ENCODE measurements around the gene UGT2A1. TPM values are rescaled to one million over a fixed set of nuclear protein-coding genes. Genes with fewer than 3 reads are reported as not detected.

The UGT2A1 gene
- total and polyA plus RNA-seq, 2 of the 13 experiments (the other 11 are each of a cell fraction or from before 2014, with no cell fraction given) = not detected

DNA sequence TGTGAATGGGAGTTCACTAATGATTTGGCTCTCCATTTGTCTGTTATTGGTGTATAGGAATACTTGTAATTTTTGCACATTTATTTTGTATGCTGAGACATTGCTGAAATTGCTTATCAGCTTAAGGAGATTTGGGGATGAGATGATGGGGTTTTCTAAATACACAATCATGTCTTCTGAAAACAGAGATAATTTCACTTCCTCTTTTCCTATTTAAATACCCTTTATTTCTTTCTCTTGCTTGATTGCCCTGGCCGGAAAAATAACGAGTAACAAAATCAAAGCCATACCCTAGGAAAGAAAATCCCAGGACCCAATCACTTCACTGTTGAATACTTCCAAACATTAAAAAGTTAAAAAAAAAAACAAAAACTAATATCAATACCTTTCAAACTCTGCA is 89.6 kb downstream of the UGT2A1 start (continued):
- TF ChIP-seq MXD4 (CRISPR knock-in tag; IDR thresholded peaks at IDR 0.05) (no peak), ZNF773 (CRISPR knock-in tag; IDR thresholded peaks at IDR 0.05; ENCODE audit: borderline replicate concordance) (no peak), ZNF607 (CRISPR knock-in tag; IDR thresholded peaks at IDR 0.05; ENCODE audit: borderline replicate concordance) (no peak)

DNA sequence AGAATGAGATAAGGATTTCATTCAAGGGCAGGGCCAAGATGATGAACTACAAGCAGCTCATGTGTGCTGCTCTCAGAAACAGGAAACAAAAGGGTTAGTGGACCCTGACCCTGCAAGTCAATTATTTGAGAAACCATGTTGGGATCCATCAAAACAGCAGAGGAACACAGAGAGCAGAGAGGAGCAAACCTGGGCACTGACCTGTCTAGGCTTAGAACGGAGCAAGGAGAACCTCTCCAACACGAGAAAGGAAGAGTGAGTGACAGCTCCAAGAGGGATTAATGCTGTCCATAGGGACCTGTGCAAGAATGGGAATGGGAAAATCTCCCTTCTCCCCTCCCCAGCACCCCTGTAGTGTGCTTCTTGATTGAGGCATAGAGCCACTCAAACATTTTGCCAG is 103.4 kb downstream of the UGT2A1 start:
- Histone ChIP-seq H3K27ac (ENCODE audit: extremely low read length, insufficient read depth, low read length) (no peak overlapping the region), H3K36me3 (replicated peaks in 1 of 2; ENCODE audit: control insufficient read depth in 1 of 2, insufficient read depth in 2 of 2, low read length in 2 of 2) (no peaks in the 10 kb centered on the region), H3K4me2 (ENCODE audit: low read depth, low read length) (no peak overlapping the region), H3K79me2 (ENCODE audit: insufficient read depth, low read length) (no peaks in the 10 kb centered on the region), H3K4me3 (replicated peaks in 1 of 3; ENCODE audit: insufficient read depth in 1 of 3, low read depth in 2 of 3, low read length in 3 of 3) (no peak overlapping the region), H3K27me3 (ENCODE audit: control insufficient read depth in 1 of 2, insufficient read depth in 2 of 2, low read length in 2 of 2) (no peaks in the 10 kb centered on the region), H3K9ac (ENCODE audit: insufficient read depth, low read depth, low read length) (no peak overlapping the region), H3K4me1 (ENCODE audit: insufficient read depth, low read length) (peaks cover 30% of the 10 kb centered on the region), H4K20me1 (ENCODE audit: insufficient read depth, low read length) (no peaks in the 10 kb centered on the region), H2AFZ (ENCODE audit: low read length) (no peak overlapping the region), H3K9me3 (ENCODE audit: low read length) (no peaks in the 10 kb centered on the region)
- intact Hi-C loops (cut with micrococcal nuclease; ENCODE audit: unreplicated experiment) = no loop called here
- peak; percentile 70 for ATAC-seq
- WGBS (ENCODE audit: low lambda C conversion rate) = 4% methylated on average over 2 of the region's 2 CpGs
- no peak for DNase-seq (ENCODE audit: low spot score)
- no TSS peak for BruUV-seq (replicated peaks)
- no peak for FAIRE-seq
- CTCF ChIA-PET (ENCODE audit: low intra/inter-chr PET ratio, low total read pairs) = no interaction called here
- POLR2A ChIA-PET = no interaction called here
- in situ Hi-C loops (cut with HindIII; ENCODE audit: extremely low pct_ligation_motif_present, low pct_unique_long_range_greater_than_20kb) = no loop called here
- TF ChIP-seq ZMYM4 (CRISPR knock-in tag; IDR thresholded peaks at IDR 0.05) (peak; percentile 48; the same call in 1 of the 2 replicates), ATAD3A (CRISPR knock-in tag; IDR thresholded peaks at IDR 0.05) (no peak), GATAD2A (CRISPR knock-in tag; IDR thresholded peaks at IDR 0.05) (0 out of 2 replicates have a peak, but pooled peaks have one; percentile 17), ZNF20 (CRISPR knock-in tag; IDR thresholded peaks at IDR 0.05) (no peak), ZNF652 (CRISPR knock-in tag; IDR thresholded peaks at IDR 0.05; ENCODE audit: borderline replicate concordance, low read depth) (peak; percentile 74; the same call in 1 of the 2 replicates), ZNF335 (CRISPR knock-in tag; IDR thresholded peaks at IDR 0.05) (no peak), ZNF773 (CRISPR knock-in tag; IDR thresholded peaks at IDR 0.05; ENCODE audit: borderline replicate concordance) (no peak), ZFP62 (CRISPR knock-in tag; IDR thresholded peaks at IDR 0.05) (no peak), ZNF3 (CRISPR knock-in tag; IDR thresholded peaks at IDR 0.05) (no peak), KAT2B (IDR thresholded peaks at IDR 0.05; ENCODE audit: borderline replicate concordance, low read depth, low read length) (no peak)
- TF ChIP-seq, protein P1, sequence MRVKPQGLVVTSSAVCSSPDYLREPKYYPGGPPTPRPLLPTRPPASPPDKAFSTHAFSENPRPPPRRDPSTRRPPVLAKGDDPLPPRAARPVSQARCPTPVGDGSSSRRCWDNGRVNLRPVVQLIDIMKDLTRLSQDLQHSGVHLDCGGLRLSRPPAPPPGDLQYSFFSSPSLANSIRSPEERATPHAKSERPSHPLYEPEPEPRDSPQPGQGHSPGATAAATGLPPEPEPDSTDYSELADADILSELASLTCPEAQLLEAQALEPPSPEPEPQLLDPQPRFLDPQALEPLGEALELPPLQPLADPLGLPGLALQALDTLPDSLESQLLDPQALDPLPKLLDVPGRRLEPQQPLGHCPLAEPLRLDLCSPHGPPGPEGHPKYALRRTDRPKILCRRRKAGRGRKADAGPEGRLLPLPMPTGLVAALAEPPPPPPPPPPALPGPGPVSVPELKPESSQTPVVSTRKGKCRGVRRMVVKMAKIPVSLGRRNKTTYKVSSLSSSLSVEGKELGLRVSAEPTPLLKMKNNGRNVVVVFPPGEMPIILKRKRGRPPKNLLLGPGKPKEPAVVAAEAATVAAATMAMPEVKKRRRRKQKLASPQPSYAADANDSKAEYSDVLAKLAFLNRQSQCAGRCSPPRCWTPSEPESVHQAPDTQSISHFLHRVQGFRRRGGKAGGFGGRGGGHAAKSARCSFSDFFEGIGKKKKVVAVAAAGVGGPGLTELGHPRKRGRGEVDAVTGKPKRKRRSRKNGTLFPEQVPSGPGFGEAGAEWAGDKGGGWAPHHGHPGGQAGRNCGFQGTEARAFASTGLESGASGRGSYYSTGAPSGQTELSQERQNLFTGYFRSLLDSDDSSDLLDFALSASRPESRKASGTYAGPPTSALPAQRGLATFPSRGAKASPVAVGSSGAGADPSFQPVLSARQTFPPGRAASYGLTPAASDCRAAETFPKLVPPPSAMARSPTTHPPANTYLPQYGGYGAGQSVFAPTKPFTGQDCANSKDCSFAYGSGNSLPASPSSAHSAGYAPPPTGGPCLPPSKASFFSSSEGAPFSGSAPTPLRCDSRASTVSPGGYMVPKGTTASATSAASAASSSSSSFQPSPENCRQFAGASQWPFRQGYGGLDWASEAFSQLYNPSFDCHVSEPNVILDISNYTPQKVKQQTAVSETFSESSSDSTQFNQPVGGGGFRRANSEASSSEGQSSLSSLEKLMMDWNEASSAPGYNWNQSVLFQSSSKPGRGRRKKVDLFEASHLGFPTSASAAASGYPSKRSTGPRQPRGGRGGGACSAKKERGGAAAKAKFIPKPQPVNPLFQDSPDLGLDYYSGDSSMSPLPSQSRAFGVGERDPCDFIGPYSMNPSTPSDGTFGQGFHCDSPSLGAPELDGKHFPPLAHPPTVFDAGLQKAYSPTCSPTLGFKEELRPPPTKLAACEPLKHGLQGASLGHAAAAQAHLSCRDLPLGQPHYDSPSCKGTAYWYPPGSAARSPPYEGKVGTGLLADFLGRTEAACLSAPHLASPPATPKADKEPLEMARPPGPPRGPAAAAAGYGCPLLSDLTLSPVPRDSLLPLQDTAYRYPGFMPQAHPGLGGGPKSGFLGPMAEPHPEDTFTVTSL (CRISPR knock-in tag; IDR thresholded peaks at IDR 0.05; ENCODE audit: borderline replicate concordance) = no peak
- TF ChIP-seq, protein P2, sequence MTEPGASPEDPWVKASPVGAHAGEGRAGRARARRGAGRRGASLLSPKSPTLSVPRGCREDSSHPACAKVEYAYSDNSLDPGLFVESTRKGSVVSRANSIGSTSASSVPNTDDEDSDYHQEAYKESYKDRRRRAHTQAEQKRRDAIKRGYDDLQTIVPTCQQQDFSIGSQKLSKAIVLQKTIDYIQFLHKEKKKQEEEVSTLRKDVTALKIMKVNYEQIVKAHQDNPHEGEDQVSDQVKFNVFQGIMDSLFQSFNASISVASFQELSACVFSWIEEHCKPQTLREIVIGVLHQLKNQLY (CRISPR knock-in tag; IDR thresholded peaks at IDR 0.05) = no peak
- TF ChIP-seq, protein P3, sequence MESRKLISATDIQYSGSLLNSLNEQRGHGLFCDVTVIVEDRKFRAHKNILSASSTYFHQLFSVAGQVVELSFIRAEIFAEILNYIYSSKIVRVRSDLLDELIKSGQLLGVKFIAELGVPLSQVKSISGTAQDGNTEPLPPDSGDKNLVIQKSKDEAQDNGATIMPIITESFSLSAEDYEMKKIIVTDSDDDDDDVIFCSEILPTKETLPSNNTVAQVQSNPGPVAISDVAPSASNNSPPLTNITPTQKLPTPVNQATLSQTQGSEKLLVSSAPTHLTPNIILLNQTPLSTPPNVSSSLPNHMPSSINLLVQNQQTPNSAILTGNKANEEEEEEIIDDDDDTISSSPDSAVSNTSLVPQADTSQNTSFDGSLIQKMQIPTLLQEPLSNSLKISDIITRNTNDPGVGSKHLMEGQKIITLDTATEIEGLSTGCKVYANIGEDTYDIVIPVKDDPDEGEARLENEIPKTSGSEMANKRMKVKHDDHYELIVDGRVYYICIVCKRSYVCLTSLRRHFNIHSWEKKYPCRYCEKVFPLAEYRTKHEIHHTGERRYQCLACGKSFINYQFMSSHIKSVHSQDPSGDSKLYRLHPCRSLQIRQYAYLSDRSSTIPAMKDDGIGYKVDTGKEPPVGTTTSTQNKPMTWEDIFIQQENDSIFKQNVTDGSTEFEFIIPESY (CRISPR knock-in tag; IDR thresholded peaks at IDR 0.05) = no peak
